Astrocyte (in vitro differentiated cells and primary cell): ENCODE measurements around the gene IQSEC3. TPM values are rescaled to one million over a fixed set of nuclear protein-coding genes. Genes with fewer than 3 reads are reported as not detected.
A peak's percentile ranks its signal among the peaks of the same experiment; 100 is the strongest.
"Not testable (repeated sequence)": the region's sequence is repeated elsewhere in the genome, so short reads cannot be mapped to it uniquely, and the experiment has no call there.

ENCODE experiments used
- DNase-seq: peaks from one replicate; pipeline ENCODE4 v3.0.0-alpha.2; 2010; ENCODE audit warnings: low read depth
- FAIRE-seq: peaks from 2 replicates; lab custom pipeline; 2011; peaks lifted over from hg19 to GRCh38; lab: Jason Lieb, UNC
- H2AFZ ChIP-seq: 2 replicates; pipeline ENCODE4 v1.6.0; 2012; ENCODE audit warnings: low read depth, low read length, inconsistent platforms
- H3K27ac ChIP-seq: 2 replicates; pipeline ENCODE4 v1.5.1; 2011; ENCODE audit warnings: low read depth, low read length, inconsistent platforms
- H3K27me3 ChIP-seq: 2 replicates; pipeline ENCODE4 v1.6.0; 2011; ENCODE audit warnings: low read length, inconsistent platforms; ENCODE audit not compliant: insufficient read depth
- H3K36me3 ChIP-seq: 2 replicates; pipeline ENCODE4 v1.5.1; 2011; ENCODE audit warnings: low read length, inconsistent platforms; ENCODE audit not compliant: insufficient read depth
- H3K4me1 ChIP-seq: 2 replicates; pipeline ENCODE4 v1.5.1; 2011; ENCODE audit warnings: low read length, inconsistent platforms; ENCODE audit not compliant: insufficient read depth
- H3K4me2 ChIP-seq: 2 replicates; pipeline ENCODE4 v1.6.0; 2012; ENCODE audit warnings: low read length, inconsistent platforms
- H3K4me3 ChIP-seq: 2 replicates; pipeline ENCODE4 v1.5.1; 2011; ENCODE audit warnings: low read depth, mild to moderate bottlenecking, low read length, inconsistent platforms; ENCODE audit not compliant: insufficient read depth
- H3K79me2 ChIP-seq: 2 replicates; pipeline ENCODE4 v1.6.0; 2012; ENCODE audit warnings: mild to moderate bottlenecking, low read length, inconsistent platforms; ENCODE audit not compliant: insufficient read depth
- H3K9ac ChIP-seq: 2 replicates; pipeline ENCODE4 v1.6.0; 2012; ENCODE audit warnings: mild to moderate bottlenecking, low read length, inconsistent platforms
- H3K9me3 ChIP-seq: 2 replicates; pipeline ENCODE4 v1.5.1; 2012; ENCODE audit warnings: low read depth, mild to moderate bottlenecking, low read length, inconsistent platforms; ENCODE audit not compliant: insufficient read depth
- H4K20me1 ChIP-seq: 2 replicates; pipeline ENCODE4 v1.6.0; 2012; ENCODE audit warnings: low read length, inconsistent platforms; ENCODE audit not compliant: insufficient read depth
- H3K27ac Mint-ChIP-seq: one replicate; pipeline ENCODE4 v1.8.0; 2021; ENCODE audit warnings: mild to moderate bottlenecking, mixed read lengths; ENCODE audit not compliant: unreplicated experiment
- H3K27me3 Mint-ChIP-seq: one replicate; pipeline ENCODE4 v1.8.0; 2021; ENCODE audit warnings: low read depth, mixed read lengths; ENCODE audit not compliant: unreplicated experiment
- H3K36me3 Mint-ChIP-seq: one replicate; pipeline ENCODE4 v1.8.0; 2021; ENCODE audit warnings: low read depth, mixed read lengths; ENCODE audit not compliant: unreplicated experiment
- H3K4me1 Mint-ChIP-seq: one replicate; pipeline ENCODE4 v1.8.0; 2021; ENCODE audit warnings: low read depth, mixed read lengths; ENCODE audit not compliant: unreplicated experiment
- H3K4me3 Mint-ChIP-seq: one replicate; pipeline ENCODE4 v1.8.0; 2021; ENCODE audit warnings: mild to moderate bottlenecking, moderate library complexity, mixed read lengths; ENCODE audit not compliant: unreplicated experiment
- H3K9me3 Mint-ChIP-seq: one replicate; pipeline ENCODE4 v1.8.0; 2021; ENCODE audit warnings: mild to moderate bottlenecking, mixed read lengths; ENCODE audit not compliant: unreplicated experiment
- CTCF ChIP-seq: IDR thresholded peaks from 2 replicates; pipeline ENCODE4 v1.5.1; 2011; ENCODE audit warnings: low read depth, mild to moderate bottlenecking, inconsistent platforms, low read length, moderate library complexity; ENCODE audit not compliant: insufficient read depth
- EZH2 ChIP-seq: IDR thresholded peaks from 2 replicates; pipeline ENCODE4 v1.6.1; 2012; ENCODE audit warnings: mild to moderate bottlenecking, low read length, inconsistent platforms; ENCODE audit not compliant: insufficient read depth
- total RNA-seq: library from RNA; stranded (reverse); gene quantifications from 2 replicates; pipeline ENCODE4 v1.2.1, GENCODE V29; 2021

IQSEC3 gene
- total RNA-seq, 1 donor from 2014 or later: 0.34 TPM

GRCh38 chr12:131732-132495 is 65.3 kb downstream of the IQSEC3 start:
- H2AFZ ChIP-seq: no peak overlapping the region
- peaks cover 11% of the 10 kb centered on the region for H3K4me1 Mint-ChIP-seq
- H4K20me1 ChIP-seq: no peaks in the 10 kb centered on the region
- peaks cover 13% of the 10 kb centered on the region for H3K27me3 ChIP-seq
- H3K27ac ChIP-seq: no peak overlapping the region
- DNase-seq (no peak), FAIRE-seq (no peak)
- H3K4me1 ChIP-seq: no peaks in the 10 kb centered on the region
- H3K9ac ChIP-seq: no peak overlapping the region
- no peak for TF ChIP-seq EZH2
- no peak for TF ChIP-seq CTCF
- H3K36me3 ChIP-seq: no peaks in the 10 kb centered on the region
- peaks cover 3% of the 10 kb centered on the region for H3K9me3 ChIP-seq
- peaks cover 3% of the 10 kb centered on the region for H3K9me3 Mint-ChIP-seq
- H3K27ac Mint-ChIP-seq: peak overlapping the region; percentile 8
- H3K27me3 Mint-ChIP-seq: peaks cover 65% of the 10 kb centered on the region
- H3K79me2 ChIP-seq: no peaks in the 10 kb centered on the region
- no peak overlapping the region for H3K4me3 Mint-ChIP-seq
- H3K36me3 Mint-ChIP-seq: peaks cover 4% of the 10 kb centered on the region
- H3K4me3 ChIP-seq: no peak overlapping the region
- no peak overlapping the region for H3K4me2 ChIP-seq

GRCh38 chr12:133616-134232 is 67.2 kb downstream of the IQSEC3 start:
- H3K4me3 Mint-ChIP-seq, H3K79me2 ChIP-seq, H3K9ac ChIP-seq, FAIRE-seq, H3K4me3 ChIP-seq, H3K36me3 ChIP-seq, H3K27ac ChIP-seq, H3K4me2 ChIP-seq, H4K20me1 ChIP-seq, H3K9me3 ChIP-seq, H3K9me3 Mint-ChIP-seq, H3K27ac Mint-ChIP-seq, DNase-seq, H3K4me1 ChIP-seq, H2AFZ ChIP-seq, H3K36me3 Mint-ChIP-seq: not testable (repeated sequence)
- peaks cover 54% of the 10 kb centered on the region for H3K27me3 Mint-ChIP-seq
- H3K4me1 Mint-ChIP-seq: peaks cover 11% of the 10 kb centered on the region
- peaks cover 16% of the 10 kb centered on the region for H3K27me3 ChIP-seq

- Mint-ChIP-seq H3K4me1 (peaks cover 14% of the 10 kb centered on the region), H3K36me3 (peaks cover 4% of the 10 kb centered on the region), H3K27me3 (peaks cover 49% of the 10 kb centered on the region), H3K9me3 (peaks cover 7% of the 10 kb centered on the region), H3K27ac (no peak overlapping the region), H3K4me3 (no peak overlapping the region)
- H3K9me3 ChIP-seq: peaks cover 3% of the 10 kb centered on the region
- no peak overlapping the region for H3K9ac ChIP-seq
- no peaks in the 10 kb centered on the region for H4K20me1 ChIP-seq
- no peaks in the 10 kb centered on the region for H3K79me2 ChIP-seq
- H2AFZ ChIP-seq: no peak overlapping the region
- H3K4me3 ChIP-seq: no peak overlapping the region
- peaks cover 5% of the 10 kb centered on the region for H3K4me1 ChIP-seq
- no peaks in the 10 kb centered on the region for H3K36me3 ChIP-seq
- DNase-seq: no peak
- no peak for TF ChIP-seq CTCF
- TF ChIP-seq EZH2: no peak
- H3K4me2 ChIP-seq: no peak overlapping the region
- no peak for FAIRE-seq
- peaks cover 27% of the 10 kb centered on the region for H3K27me3 ChIP-seq
- H3K27ac ChIP-seq: no peak overlapping the region
Observed at GRCh38 chr12:135138-135537, 68.6 kb downstream of the IQSEC3 start.
